GM18508 (cell line): ENCODE measurements around the gene ACE2.

ENCODE experiments used
- ATAC-seq: cut with Tn5 transposase; IDR thresholded peaks from one replicate; pipeline ENCODE4 v1.9.1; 2021; ENCODE audit warnings: moderate number of reproducible peaks; ENCODE audit not compliant: insufficient read depth, unreplicated experiment

Gene ACE2

GRCh38 chrX:15515931-15516330 is 84.8 kb downstream of the ACE2 start:
- no peak for ATAC-seq

GRCh38 chrX:15514279-15514678 is 86.5 kb downstream of the ACE2 start:
- ATAC-seq: no peak

GRCh38 chrX:15512401-15512965 is 88.3 kb downstream of the ACE2 start:
- ATAC-seq: no peak

- no peak for ATAC-seq
Observed at GRCh38 chrX:15511563-15511962, 89.2 kb downstream of the ACE2 start.
